K562 (cell line): Measurements from ENCODE around the gene ITGB5.

Source experiments
- BHLHE40 ChIP-seq: IDR thresholded peaks from 2 replicates; pipeline ENCODE4 v1.6.1; 2011; ENCODE audit warnings: low read length, improper control_type of control experiment
- EP300 ChIP-seq: IDR thresholded peaks from 2 replicates; pipeline ENCODE4 v1.6.1; 2012; ENCODE audit warnings: low read length, improper control_type of control experiment
- KDM1A ChIP-seq, 2 experiments: fragments of 450-650 bp; IDR thresholded peaks; 2 replicates each; pipeline ENCODE4 v1.6.1; 2016; ENCODE audit warnings: mild to moderate bottlenecking in 2 of 2
- NFE2L1 ChIP-seq: fragments of 450-650 bp; IDR thresholded peaks from 2 replicates; pipeline ENCODE4 v1.6.1; 2016; ENCODE audit warnings: missing genetic modification characterization, low read depth, mild to moderate bottlenecking, missing compliant biosample characterization, moderate library complexity, borderline replicate concordance
- POLR2AphosphoS5 ChIP-seq: IDR thresholded peaks from 2 replicates; pipeline ENCODE4 v1.6.1; 2011; ENCODE audit warnings: mild to moderate bottlenecking, low read depth, low read length, moderate library complexity; ENCODE audit not compliant: control insufficient read depth, insufficient read depth
- RFX5 ChIP-seq: IDR thresholded peaks from 2 replicates; pipeline ENCODE4 v1.6.1; 2011; ENCODE audit warnings: low read depth, mild to moderate bottlenecking, improper control_type of control experiment, low read length
- RNF2 ChIP-seq: sonication (generic); IDR thresholded peaks from 2 replicates; pipeline ENCODE4 v1.6.1; 2016
- THAP7 ChIP-seq: fragments of 250-450 bp; sonication (Bioruptor Pico); IDR thresholded peaks from 2 replicates; pipeline ENCODE4 v1.5.0; 2021
- ZBTB11 ChIP-seq, 3 experiments: fragments of 200-800 bp in 1 of 3; fragments of 250-450 bp in 1 of 3; fragments of 450-650 bp in 1 of 3; sonication (Bioruptor Pico) in 1 of 3; sonication (Bioruptor generic) in 1 of 3; formaldehyde crosslinking in 1 of 3; IDR thresholded peaks; 2 replicates each; pipeline versions ENCODE4 v1.6.1 to v1.8.0; 2016 to 2022; ENCODE audit warnings: mild to moderate bottlenecking in 2 of 3, missing genetic modification characterization in 2 of 3, missing compliant biosample characterization in 1 of 3, moderate library complexity in 1 of 3
- ZKSCAN3 ChIP-seq: fragments of 250-450 bp; sonication (Bioruptor Pico); IDR thresholded peaks from 2 replicates; pipeline ENCODE4 v1.4.0; 2020
- ZNF280A ChIP-seq: fragments of 450-650 bp; IDR thresholded peaks from 2 replicates; pipeline ENCODE4 v1.6.1; 2018; ENCODE audit warnings: mild to moderate bottlenecking, low read depth; ENCODE audit not compliant: partially characterized antibody
- TF ChIP-seq, protein P1 (sequence below), 2 experiments: IDR thresholded peaks in 1 of 2; conservative IDR thresholded peaks in 1 of 2; 2 replicates each; pipeline ENCODE4 v1.6.1; 2016; ENCODE audit warnings: low read depth in 2 of 2, mild to moderate bottlenecking in 1 of 2, missing compliant biosample characterization in 1 of 2, missing genetic modification characterization in 1 of 2, moderate library complexity in 1 of 2
- TF ChIP-seq, protein P2 (sequence below), 3 experiments: IDR thresholded peaks in 2 of 3; conservative IDR thresholded peaks in 1 of 3; 2 replicates each; pipeline ENCODE4 v1.5.1; 2011 to 2012; ENCODE audit warnings: low read length in 3 of 3, mild to moderate bottlenecking in 3 of 3, control low read depth in 2 of 3, improper control_type of control experiment in 1 of 3, inconsistent platforms in 1 of 3, low read depth in 1 of 3, mixed read lengths in 1 of 3, moderate library complexity in 1 of 3; ENCODE audit not compliant: insufficient read depth in 2 of 3

GRCh38 chr3:124786511-124787241, 100.5 kb downstream of the ITGB5 start:
- TF ChIP-seq, protein P1, sequence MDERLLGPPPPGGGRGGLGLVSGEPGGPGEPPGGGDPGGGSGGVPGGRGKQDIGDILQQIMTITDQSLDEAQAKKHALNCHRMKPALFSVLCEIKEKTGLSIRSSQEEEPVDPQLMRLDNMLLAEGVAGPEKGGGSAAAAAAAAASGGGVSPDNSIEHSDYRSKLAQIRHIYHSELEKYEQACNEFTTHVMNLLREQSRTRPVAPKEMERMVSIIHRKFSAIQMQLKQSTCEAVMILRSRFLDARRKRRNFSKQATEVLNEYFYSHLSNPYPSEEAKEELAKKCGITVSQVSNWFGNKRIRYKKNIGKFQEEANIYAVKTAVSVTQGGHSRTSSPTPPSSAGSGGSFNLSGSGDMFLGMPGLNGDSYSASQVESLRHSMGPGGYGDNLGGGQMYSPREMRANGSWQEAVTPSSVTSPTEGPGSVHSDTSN (CRISPR knock-in tag; IDR thresholded peaks at IDR 0.05; ENCODE audit: low read depth) = no peak
- TF ChIP-seq, protein P1 (tag; conservative IDR thresholded peaks at IDR 0.05; ENCODE audit: low read depth) = no peak
- TF ChIP-seq ZNF280A (no peak), BHLHE40 (no peak), KDM1A (IDR thresholded peaks at IDR 0.05) (no peak), ZBTB11 (CRISPR knock-in tag; IDR thresholded peaks at IDR 0.05) (no peak), THAP7 (CRISPR knock-in tag) (no peak), POLR2AphosphoS5 (no peak), RNF2 (no peak), NFE2L1 (tag) (no peak), ZKSCAN3 (no peak), EP300 (no peak), RFX5 (no peak)
- TF ChIP-seq, protein P2, sequence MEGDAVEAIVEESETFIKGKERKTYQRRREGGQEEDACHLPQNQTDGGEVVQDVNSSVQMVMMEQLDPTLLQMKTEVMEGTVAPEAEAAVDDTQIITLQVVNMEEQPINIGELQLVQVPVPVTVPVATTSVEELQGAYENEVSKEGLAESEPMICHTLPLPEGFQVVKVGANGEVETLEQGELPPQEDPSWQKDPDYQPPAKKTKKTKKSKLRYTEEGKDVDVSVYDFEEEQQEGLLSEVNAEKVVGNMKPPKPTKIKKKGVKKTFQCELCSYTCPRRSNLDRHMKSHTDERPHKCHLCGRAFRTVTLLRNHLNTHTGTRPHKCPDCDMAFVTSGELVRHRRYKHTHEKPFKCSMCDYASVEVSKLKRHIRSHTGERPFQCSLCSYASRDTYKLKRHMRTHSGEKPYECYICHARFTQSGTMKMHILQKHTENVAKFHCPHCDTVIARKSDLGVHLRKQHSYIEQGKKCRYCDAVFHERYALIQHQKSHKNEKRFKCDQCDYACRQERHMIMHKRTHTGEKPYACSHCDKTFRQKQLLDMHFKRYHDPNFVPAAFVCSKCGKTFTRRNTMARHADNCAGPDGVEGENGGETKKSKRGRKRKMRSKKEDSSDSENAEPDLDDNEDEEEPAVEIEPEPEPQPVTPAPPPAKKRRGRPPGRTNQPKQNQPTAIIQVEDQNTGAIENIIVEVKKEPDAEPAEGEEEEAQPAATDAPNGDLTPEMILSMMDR (IDR thresholded peaks at IDR 0.05 in 2 of 3, conservative IDR thresholded peaks at IDR 0.05 in 1 of 3; ENCODE audit: insufficient read depth in 2 of 3, low read depth in 1 of 3, low read length in 3 of 3) = peak in 1 of 3 experiments; percentile 44; a peak in 2 of 6 replicates
